ENCODE results near the gene WDR45B.

Gene WDR45B

DNA sequence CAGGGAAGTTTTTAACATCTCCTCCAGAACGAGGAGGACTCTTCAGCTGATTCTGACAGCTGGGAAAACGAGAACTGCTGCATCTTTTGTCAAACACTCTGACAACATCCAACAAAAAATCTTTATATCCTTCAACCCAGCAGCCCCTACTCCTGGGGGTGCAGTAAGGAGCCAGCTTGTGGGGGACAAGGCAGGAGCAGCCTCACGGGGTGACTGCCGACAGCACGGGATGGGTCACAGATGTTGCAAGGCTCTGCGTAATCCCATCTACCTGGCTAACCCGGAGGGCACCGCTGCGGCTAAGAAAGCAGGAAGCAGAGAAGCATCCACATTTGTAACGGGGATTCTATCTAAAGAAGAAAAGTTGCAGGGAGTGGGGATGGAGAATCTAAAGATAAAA is 28.6 kb downstream of the WDR45B start:
- DNase-seq: no peak

DNA sequence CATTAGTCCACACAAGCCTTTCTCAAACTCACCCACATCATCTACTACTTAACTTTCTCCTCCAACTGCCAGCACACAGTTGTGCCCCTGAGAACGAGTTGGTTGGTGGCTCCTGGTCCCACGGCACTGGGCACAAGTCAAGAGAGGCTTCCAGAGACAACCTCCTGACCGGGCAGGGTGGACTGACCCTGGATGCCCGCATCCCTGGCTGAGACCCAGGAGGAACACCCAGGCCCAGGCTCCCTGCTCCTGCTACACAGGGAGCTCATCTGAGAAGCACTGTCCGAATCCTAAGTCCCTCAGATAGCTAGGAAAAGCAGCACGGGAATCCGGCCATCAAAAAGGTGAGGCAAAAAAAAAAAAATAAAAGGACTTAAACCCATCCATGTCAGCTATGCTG is 29.0 kb downstream of the WDR45B start:
- DNase-seq: no peak

DNA sequence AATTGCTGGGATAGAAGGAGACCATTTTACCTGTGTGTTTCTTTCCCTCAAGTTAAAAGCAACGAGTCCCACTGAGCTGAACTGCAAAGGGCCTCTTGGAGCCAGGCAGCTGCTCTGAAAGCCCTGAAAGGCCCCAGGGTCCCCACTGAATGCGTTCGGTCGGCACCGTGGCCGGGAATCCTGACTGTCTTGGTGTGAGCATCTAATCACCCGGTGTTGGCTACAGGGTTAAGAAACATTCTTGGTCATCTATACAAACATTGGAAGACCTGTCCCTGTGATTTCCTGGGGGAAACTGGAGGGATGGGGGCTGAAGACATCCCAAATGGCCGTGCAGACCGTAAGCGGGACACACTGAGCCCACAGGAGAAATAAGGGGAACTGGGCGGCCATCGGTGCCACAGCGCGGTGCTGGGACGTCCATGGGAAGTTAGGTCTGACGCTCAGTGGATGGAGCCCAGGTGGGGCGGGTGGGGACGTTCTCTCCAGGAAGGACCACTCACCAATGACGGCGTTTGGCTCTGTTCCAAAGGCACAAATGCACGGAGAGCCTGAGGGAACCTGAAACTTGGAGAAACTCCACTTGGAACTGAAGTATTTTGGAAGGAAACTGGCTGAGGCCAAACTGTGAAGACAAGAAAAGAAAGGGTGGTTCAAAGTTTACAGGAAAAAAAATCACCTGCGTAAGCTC is 32.1 kb downstream of the WDR45B start:
- DNase-seq: no peak

DNA sequence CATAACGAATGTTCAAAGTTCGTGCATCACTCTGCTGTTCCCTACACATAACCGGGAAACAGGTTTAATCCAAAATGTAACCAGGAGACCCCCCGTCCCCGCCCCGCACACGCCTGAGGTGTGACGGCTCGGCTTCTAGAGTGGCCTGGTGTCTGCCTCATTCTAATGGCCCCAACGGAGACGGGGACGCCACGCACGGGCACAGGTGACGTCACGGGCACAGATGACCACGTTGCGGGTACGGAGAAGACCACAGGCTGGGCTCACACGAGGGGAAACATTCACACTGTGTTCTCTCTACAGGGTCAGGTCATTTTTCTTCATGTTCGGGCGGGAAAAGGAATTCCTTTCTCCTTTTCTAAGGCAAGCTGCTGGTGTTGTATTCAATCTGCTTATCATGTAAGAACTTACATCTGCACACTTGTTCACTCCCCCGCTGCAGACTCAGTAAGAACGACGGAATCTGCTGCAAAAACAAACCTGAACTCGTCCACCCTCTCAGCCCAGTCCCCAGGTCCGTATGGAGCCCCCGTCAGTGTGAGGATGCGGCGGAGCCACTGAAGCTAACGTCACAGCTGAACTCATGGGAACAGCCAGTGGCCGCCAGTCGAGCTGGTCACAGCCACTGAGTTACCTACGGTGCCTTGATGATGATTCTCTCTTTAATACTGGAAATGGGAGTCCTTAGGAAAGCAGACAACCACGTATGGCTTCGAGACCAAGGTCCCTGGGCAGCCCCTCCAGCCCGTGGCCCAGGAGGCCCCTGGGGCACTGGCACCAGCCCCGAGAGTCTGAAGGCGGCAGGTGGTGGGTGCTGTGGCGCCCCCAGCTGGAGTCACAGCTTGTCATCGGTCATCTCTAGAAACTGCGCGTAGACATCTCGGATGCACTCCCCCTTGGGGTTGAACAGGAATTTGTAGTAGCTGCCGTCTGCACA is 32.9 kb downstream of the WDR45B start:
- DNase-seq: no peak

DNA sequence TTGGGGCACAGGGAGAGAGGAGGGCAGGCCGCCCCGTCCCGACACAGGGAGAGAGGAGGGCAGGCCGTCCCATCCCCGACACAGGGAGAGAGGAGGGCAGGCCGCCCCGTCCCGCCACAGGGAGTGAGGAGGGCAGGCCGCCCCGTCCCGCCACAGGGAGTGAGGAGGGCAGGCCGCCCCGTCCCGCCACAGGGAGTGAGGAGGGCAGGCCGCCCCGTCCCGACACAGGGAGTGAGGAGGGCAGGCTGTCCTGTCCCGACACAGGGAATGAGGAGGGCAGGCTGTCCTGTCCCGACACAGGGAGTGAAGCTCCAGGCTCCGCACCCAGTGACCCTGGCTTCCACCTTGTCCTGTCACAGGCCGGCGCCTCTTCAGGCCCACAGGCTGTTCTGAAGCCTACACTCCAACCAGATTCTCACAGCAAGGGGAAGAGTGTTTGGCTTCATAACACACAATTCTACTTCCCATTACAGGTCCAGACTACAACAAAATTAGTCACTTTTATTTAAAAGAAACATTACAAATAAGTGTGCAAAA is 34.1 kb downstream of the WDR45B start:
- DNase-seq: no peak

DNA sequence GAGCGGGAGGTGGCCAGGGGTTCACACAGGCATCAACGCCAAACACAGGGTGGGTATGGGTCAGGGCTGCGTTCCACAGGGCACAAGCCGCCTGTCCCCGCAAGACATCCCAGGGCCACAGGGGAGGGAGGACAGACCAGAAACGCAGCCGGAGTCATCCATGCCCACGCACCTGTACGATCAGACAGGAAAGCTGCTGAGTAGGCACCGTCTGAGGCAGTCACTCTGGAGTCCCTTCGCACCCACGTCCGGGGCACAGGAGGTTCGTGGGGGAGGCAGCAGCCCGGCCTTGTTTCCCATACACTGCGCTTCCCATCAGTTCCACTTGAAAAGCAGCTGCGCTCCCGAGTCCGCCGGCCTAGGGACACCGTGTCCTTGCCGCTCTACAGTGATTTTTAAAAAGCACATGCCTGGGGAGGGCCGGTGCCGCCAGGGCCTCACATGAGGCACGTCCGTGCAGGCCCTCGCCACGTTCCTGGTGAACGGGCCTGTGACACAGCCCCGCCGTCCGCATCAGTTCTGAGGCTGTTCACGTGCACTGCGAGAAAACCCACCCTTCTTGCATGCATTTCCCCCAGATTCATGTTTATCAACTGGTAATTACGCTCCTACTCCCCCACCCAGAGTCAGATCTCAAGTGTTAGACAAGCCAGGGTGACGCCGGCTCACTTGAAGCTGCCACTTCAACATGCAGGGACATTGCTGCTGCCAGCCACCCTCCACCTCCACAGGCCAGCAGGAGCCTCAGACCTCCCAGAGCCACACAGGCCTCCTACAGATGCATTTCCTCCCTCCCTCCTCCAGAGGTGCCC is 34.8 kb downstream of the WDR45B start:
- no peak for DNase-seq

DNA sequence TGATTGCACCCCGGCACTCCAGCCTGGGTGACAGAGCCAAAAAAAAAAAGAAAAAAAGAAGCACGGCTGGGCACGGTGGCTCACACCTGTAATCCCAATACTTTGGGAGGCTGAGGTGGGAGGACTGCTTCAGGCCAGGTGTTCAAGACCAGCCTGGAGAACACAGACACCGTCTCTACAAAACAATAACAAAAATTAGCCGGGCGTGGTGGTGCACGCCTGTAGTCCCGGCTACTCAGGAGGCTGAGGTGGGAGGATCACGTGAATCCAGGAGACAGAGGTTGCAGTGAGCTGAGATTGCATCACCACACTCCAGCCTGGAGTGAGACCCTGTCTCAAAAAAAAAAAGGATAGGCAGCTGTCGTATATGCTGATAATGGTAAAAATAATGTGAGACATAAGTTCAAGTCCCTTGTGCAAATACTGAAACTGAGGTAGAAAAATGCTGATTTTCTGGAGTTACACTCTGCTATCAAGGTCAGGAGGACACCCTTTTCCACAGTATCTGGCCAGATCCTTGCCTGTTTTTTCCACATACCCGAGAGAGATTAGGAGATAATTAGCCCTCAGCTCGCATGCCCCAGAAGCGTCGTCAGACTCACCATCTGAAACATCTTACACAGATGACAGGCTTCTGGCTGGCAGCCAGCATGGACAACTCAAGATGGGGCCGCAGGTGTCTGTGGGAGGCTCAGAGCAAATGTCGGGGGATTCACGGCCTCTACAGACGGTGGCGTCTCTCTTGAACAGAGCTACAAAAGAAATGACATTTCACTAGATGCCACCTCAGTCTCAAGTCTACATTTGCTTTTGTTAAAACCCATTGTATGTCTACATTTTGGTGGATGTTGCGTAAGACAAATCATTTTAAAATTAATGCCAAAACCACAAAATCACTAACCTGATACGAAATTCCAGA is 36.8 kb downstream of the WDR45B start:
- no peak for DNase-seq

DNA sequence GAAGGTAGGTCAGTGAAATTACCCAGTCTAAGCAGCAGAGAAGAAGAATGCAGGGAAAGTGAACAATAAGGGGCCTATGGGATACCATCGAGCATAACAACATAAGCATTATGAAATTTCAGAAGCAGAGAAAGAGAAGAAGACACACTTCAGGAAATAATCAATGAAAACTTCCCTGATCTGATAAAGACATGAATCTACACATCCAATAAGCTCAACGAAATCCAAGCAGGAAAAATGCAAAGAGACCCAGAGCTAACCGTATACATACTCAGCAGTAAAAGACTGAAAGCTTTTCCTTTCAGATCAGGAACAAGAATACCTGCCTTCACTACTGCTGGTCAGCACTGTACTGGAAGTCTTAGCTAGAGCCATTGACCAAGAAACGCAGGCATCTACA is 38.6 kb downstream of the WDR45B start:
- DNase-seq: no peak

DNA sequence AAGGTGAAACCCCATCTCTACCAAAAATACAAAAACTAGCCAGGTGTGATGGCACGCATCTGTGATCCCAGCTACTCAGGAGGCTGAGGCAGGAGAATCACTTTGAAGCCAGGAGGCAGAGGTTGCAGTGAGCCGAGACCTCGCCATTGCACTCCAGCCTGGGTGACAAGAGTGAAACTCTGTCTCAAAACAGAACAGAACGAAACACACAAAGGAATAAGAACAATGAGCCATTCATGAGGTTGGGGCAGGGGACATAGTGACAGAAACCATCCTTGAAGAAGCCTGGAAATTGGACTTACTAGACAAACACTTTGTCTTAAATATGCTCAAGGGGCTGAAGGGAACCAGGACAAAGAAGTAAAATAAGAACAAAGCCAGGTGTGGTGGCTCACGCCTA is 39.4 kb downstream of the WDR45B start:
- DNase-seq: no peak

DNA sequence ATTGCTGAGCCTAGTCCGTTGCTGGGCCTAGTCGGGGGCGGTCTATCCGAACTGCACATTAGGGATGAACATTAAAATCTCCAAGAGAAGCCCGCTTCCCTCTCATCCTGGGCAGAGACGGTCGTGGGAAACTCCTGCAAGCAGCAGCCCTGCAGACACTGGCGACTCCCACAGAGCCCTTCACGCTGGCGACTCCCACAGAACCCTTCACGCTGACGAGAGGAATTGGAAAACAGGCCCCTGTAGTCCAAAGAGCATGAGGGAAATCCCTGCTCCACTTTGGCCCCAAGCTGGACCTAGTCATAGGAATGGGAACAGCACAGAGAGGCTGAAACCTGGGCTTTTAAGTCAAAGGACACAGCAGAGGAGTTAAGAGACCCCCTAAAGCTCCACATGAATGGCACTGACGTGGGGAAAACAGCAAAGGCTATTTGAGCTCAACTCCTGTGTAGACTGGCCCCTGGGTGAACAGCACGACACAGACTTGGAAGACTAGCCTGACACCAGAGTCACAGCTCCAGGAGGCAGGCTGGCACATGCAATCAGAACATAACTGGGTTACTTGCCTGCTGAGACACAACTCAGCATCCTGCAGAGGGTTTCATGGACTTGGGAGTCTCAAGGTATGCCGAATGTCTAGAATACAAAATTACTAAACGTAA is 42.2 kb downstream of the WDR45B start:
- DNase-seq: no peak

DNA sequence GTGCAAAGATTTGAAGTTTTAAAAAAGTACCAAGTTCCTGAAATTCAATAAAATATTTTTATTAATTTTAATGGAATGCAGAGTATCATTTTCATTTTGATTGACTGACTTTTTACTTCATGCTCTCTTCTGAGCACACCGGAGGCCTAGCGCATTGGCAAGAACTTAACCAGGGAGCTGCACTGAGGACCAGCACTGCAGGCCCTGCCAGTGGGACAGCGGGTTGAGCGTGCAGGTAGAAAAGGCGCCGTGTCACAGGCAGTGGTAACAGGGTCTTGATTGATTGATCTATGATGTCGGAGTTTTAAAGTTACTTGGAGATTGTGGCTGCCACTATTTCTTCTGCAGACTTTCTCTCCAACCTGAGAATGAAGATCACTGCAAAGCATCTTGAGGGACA is 43.7 kb downstream of the WDR45B start:
- no peak for DNase-seq

DNA sequence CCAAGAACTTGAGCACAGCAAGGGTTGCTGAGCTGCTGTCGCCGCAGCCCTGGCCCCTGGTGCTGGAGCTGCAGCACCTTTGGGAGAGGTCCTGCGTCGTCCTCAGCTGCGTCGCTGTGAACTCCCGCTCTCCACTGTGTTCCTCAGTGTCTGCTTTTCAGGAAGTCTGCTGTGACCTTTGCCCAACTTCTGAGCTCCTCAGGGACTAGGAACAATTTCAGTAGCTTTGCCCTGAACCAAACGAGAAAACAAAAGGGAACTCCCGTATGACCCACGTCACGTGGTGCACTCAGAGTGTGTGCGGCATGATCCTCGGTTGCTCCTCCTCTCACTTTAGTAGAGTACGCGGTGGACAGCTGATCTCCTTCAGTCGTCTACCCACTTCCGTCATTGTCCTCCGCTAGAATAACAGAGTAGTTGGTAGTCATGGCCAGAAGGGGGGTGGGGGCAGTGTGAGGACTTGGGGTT is 44.2 kb downstream of the WDR45B start:
- peak; percentile 60 for DNase-seq

DNA sequence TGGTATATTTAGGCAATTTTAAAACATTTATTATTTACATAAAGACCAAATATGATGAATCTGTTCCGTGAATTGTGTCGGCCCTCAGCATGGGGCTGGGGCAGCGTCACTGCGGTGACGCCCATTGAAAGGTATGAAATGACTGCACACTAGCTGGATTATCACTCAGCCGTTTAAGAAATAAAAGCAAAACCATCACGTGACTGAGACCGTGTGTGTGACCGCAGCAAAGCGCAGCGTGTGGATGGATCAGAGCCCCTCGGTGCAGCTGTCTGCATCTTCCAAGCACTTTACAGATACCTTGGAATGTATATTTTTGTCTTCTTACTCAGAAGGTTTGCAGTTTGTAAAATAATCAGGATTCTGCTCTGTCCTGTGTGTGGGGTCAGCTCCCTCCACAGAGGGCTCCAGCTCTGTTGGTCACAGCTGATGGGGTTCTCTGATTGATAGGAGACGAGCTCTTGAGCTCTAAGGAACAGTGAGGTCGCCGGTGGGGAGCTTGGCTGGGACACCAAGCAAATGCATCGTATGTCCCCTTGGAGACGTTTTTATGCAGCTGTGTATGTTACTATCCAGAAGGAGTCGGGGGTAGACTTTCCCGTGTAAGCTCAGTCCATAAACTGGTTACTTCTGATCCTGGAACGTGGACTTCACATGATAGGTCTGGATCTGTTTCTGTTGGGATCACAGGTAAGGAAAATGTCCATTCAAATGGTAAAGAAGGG is 45.1 kb downstream of the WDR45B start:
- no peak for DNase-seq

DNA sequence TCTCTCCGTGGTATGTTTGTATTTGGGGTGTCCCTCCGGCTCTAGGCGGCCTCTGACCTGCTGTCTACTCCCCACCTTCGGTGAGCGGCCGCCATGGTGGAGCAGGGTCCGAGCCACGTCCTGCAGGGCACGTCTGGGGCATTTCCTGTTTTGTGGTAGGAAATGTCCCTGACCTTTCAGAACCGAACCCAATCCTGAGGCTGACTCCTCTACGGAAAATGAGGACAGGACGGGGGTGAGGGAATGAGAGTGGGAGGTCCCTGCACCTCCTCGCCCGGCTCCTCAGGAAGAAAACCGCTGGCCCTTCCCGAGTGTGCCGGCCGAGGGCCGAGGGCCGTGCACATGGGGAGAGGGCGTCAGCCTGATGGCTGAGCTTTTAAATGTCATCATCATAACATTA is 45.8 kb downstream of the WDR45B start:
- DNase-seq: no peak

DNA sequence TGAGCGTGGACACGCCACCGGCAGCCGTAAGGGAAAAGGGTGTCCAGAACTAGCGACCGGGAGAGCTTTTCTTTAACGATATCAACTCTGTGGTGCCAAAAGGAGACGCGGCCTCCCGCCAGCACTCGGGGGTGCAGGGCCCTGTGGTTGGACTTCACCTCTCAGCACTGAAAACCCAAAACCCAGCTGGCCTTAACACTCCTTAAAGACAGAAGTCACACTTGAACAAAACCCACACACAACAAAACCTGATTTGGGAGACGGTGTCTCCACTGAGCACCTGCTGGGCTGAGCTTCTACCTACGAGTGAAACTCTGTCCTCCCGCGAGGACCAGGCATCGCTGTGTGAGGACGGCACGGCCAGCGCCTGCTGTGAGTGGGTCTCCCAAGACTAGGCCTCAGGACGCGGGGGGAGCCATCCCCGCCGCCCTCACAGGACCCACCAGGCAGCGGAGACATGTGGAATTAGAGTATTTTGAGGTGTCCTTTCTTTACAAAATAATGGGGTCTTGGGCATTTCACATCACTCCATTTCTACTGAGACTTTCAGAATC is 46.7 kb downstream of the WDR45B start:
- no peak for DNase-seq

DNA sequence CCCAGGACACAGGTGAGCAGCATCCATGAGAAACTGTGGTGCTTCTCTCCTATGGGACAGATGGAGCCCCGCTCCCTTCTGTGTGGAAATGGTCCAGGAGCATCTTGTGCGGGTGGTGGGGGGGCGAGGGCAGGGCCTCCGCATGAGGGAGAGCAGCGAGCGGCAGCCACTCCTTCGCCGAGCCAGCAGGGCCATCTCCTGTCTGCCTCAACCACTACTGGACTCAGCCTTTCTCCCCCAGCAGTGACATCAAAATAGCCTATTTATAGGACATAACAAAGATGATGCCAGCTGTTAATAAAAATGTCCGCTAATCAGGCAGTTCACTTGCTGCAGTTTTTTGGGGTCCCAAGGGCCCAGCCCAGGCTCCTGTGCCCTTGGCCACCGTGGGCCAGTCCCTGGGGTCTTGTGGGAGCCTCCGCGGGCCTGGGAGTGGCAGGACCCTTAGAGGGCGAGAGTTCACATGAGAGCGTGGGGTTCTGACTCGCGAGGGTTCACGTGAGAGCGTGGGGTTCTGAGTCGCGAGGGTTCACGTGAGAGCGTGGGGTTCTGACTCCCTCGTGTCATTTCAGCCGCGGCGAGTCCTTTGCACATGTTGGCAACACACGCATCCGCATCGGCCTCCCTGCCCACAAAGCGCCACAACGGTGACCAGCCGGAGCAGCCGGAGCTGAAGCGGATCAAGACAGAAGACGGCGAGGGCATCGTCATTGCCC is 47.4 kb downstream of the WDR45B start:
- no peak for DNase-seq

DNA sequence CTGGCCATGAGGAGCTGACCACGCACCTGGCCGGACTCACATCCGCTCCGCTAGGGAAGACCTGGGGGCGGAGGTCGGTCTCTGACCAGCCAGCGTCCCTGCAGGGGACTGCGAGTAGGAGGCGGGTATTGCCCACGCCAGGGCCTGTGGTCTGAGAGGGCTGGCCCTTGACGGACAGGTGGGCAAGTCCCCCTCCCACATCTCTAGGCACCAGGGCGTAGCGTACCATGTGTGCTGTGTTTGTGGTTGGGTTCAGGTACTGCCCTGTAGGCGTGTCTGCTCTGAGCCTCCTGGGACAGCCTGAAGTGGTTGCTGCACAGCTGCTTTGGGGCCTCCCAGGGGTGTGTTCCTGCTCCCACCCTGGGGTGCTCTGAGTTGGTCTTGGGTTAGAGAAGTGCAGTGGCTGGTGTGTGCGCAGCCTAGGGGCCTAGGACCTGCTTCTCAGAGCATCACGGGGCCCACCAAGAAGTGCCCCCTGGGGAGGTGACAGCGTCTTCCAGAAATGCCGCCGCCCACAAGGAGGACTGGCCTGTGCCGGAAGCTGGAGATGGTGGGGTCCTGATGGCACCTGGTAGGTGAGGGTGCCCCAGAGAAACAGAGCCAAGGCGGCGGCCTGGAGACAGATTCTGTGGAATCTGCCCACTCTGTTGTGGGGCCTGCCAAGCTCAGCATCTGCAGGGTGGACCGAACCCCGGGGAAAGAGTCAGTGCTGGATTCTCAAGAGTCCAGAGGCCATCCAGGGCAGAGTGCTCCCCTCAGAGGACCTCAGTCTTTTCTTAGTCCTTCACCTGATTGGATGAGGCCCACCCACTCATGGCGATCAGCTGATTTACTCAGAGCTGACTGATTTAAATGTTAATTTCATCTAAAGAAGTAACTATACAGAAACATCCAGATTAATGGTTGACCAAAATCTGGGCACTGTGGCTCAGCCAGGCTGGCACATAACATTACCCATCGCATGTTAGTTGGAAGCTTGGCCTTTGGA is 48.3 kb downstream of the WDR45B start:
- no peak for DNase-seq

All from left hindlimb (tissue), 1 donor.